Mesendoderm (in vitro differentiated cells): ENCODE results near the gene WNT5B.
A peak's percentile ranks its signal among the peaks of the same experiment; 100 is the strongest.

Source experiments
- DNase-seq: peaks from one replicate; pipeline ENCODE4 v3.0.0; 2013
- H2AK5ac ChIP-seq: 2 replicates; pipeline ENCODE4 v1.6.1; 2013; ENCODE audit warnings: low read length, inconsistent platforms
- H2BK120ac ChIP-seq: 2 replicates; pipeline ENCODE4 v1.6.1; 2013; ENCODE audit warnings: low read depth, mild to moderate bottlenecking, low read length, moderate library complexity, mixed read lengths
- H2BK15ac ChIP-seq: replicated peaks from 2 replicates; pipeline ENCODE4 v1.6.1; 2013; ENCODE audit warnings: low read depth, mild to moderate bottlenecking, moderate library complexity
- H2BK5ac ChIP-seq: 2 replicates; pipeline ENCODE4 v1.6.1; 2013; ENCODE audit warnings: low read length, inconsistent platforms
- H3K18ac ChIP-seq: 2 replicates; pipeline ENCODE4 v1.6.1; 2013; ENCODE audit warnings: mild to moderate bottlenecking, low read length, mixed read lengths
- H3K23ac ChIP-seq: one replicate; pipeline ENCODE4 v1.6.1; 2013; ENCODE audit warnings: low read length
- H3K27ac ChIP-seq: 2 replicates; pipeline ENCODE4 v1.5.1; 2013; ENCODE audit warnings: low read depth, mild to moderate bottlenecking, inconsistent platforms, low read length, moderate library complexity
- H3K27me3 ChIP-seq: 2 replicates; pipeline ENCODE4 v1.6.1; 2013; ENCODE audit warnings: low read length, control low read depth, mild to moderate bottlenecking, inconsistent platforms; ENCODE audit not compliant: insufficient read depth, poor library complexity
- H3K36me3 ChIP-seq: 2 replicates; pipeline ENCODE4 v1.6.1; 2013; ENCODE audit warnings: low read length, inconsistent platforms; ENCODE audit not compliant: control insufficient read depth, insufficient read depth
- H3K4ac ChIP-seq: one replicate; pipeline ENCODE4 v1.6.1; 2013; ENCODE audit warnings: low read depth, mild to moderate bottlenecking, low read length, moderate library complexity
- H3K4me1 ChIP-seq: 2 replicates; pipeline ENCODE4 v1.6.1; 2013; ENCODE audit warnings: low read depth, low read length, inconsistent platforms; ENCODE audit not compliant: control insufficient read depth
- H3K4me2 ChIP-seq: 2 replicates; pipeline ENCODE4 v1.6.1; 2013; ENCODE audit warnings: low read length
- H3K4me3 ChIP-seq: 2 replicates; pipeline ENCODE4 v1.5.1; 2013; ENCODE audit warnings: mild to moderate bottlenecking, low read length
- H3K56ac ChIP-seq: one replicate; pipeline ENCODE4 v1.6.1; 2013; ENCODE audit warnings: low read length
- H3K79me1 ChIP-seq: 2 replicates; pipeline ENCODE4 v1.6.1; 2013; ENCODE audit warnings: low read length, inconsistent platforms
- H3K79me2 ChIP-seq: 2 replicates; pipeline ENCODE4 v1.6.1; 2013; ENCODE audit warnings: mild to moderate bottlenecking, low read length; ENCODE audit not compliant: control insufficient read depth, insufficient read depth
- H3K9ac ChIP-seq: 2 replicates; pipeline ENCODE4 v1.6.1; 2013; ENCODE audit warnings: low read length, inconsistent platforms
- H4K5ac ChIP-seq: one replicate; pipeline ENCODE4 v1.6.1; 2013; ENCODE audit warnings: low read length
- H4K8ac ChIP-seq: one replicate; pipeline ENCODE4 v1.6.1; 2013; ENCODE audit warnings: low read depth, mild to moderate bottlenecking, control low read depth, low read length, moderate library complexity
- whole genome bisulfite sequencing: extraction: QIAGEN DNeasy Blood & Tissue Kit; methylation state at CpG from one replicate; pipeline ENCODE4 v1.1.7; 2013; ENCODE audit warnings: low lambda C conversion rate, missing lambda C conversion rate; ENCODE audit not compliant: insufficient coverage; ENCODE audit errors: extremely low coverage; 5-methylcytosine and 5-hydroxymethylcytosine counted together

Gene WNT5B

GRCh38 chr12:1655225-1655788 is 26.3 kb downstream of the WNT5B start:
- H3K9ac ChIP-seq: no peak overlapping the region
- no peaks in the 10 kb centered on the region for H3K79me2 ChIP-seq
- H4K8ac ChIP-seq: no peak overlapping the region
- H3K4me2 ChIP-seq: no peak overlapping the region
- H3K56ac ChIP-seq: peak overlapping the region; percentile 43
- no peak overlapping the region for H3K18ac ChIP-seq
- no peak overlapping the region for H2BK120ac ChIP-seq
- H3K4me3 ChIP-seq: no peak overlapping the region
- H2AK5ac ChIP-seq: no peak overlapping the region
- no peak for DNase-seq
- no peak overlapping the region for H3K27ac ChIP-seq
- H3K27me3 ChIP-seq: no peaks in the 10 kb centered on the region
- no peak overlapping the region for H4K5ac ChIP-seq
- no peak overlapping the region for H3K4ac ChIP-seq
- H2BK15ac ChIP-seq: no peak overlapping the region
- H2BK5ac ChIP-seq: no peak overlapping the region
- H3K36me3 ChIP-seq: no peaks in the 10 kb centered on the region
- no peaks in the 10 kb centered on the region for H3K4me1 ChIP-seq
- H3K23ac ChIP-seq: no peak overlapping the region
- no CpG with 5 or more reads among the region's 6 CpGs for WGBS
- no peaks in the 10 kb centered on the region for H3K79me1 ChIP-seq

- no peaks in the 10 kb centered on the region for H3K79me2 ChIP-seq
- no peak overlapping the region for H2BK5ac ChIP-seq
- H3K18ac ChIP-seq: no peak overlapping the region
- no peak for DNase-seq
- no peaks in the 10 kb centered on the region for H3K79me1 ChIP-seq
- H3K4ac ChIP-seq: no peak overlapping the region
- H3K56ac ChIP-seq: no peak overlapping the region
- no peak overlapping the region for H3K9ac ChIP-seq
- no peak overlapping the region for H4K5ac ChIP-seq
- no peak overlapping the region for H3K4me3 ChIP-seq
- no peak overlapping the region for H4K8ac ChIP-seq
- H3K27ac ChIP-seq: no peak overlapping the region
- H2AK5ac ChIP-seq: peak overlapping the region; percentile 38
- H2BK120ac ChIP-seq: no peak overlapping the region
- no peak overlapping the region for H2BK15ac ChIP-seq
- H3K4me2 ChIP-seq: no peak overlapping the region
- WGBS: no CpG with 5 or more reads among the region's 12 CpGs
- H3K36me3 ChIP-seq: no peaks in the 10 kb centered on the region
- no peaks in the 10 kb centered on the region for H3K4me1 ChIP-seq
- no peak overlapping the region for H3K23ac ChIP-seq
- no peaks in the 10 kb centered on the region for H3K27me3 ChIP-seq
Measured at GRCh38 chr12:1656902-1657301, 27.9 kb downstream of the WNT5B start.

DNA sequence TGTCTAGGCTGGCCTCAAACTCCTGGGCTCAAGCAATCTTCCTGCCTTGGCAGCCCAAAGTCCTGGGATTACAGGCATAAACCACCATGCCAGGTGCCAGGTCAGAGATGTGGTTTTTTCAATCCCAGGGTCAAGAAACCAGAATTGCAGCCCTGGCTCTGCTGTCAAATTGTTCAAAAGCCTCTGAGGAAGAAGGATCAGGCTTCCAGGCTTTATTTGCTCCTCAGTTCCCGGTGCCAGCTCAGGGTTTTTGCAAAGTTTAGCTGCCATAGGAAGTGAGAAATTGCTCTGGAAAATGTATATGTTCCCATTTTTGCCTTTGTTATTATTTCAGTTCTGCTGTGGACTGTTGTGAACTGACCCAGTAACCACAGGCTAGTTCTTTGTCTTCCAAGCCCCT is 28.7 kb downstream of the WNT5B start:
- H3K79me2 ChIP-seq: no peaks in the 10 kb centered on the region
- DNase-seq: no peak
- no peaks in the 10 kb centered on the region for H3K79me1 ChIP-seq
- no peak overlapping the region for H2BK5ac ChIP-seq
- H3K4me3 ChIP-seq: no peak overlapping the region
- no peak overlapping the region for H2BK15ac ChIP-seq
- H4K5ac ChIP-seq: no peak overlapping the region
- H3K18ac ChIP-seq: no peak overlapping the region
- no peak overlapping the region for H3K4me2 ChIP-seq
- no peak overlapping the region for H3K9ac ChIP-seq
- H2BK120ac ChIP-seq: no peak overlapping the region
- no peak overlapping the region for H3K27ac ChIP-seq
- no peak overlapping the region for H4K8ac ChIP-seq
- no peak overlapping the region for H2AK5ac ChIP-seq
- no peak overlapping the region for H3K23ac ChIP-seq
- H3K56ac ChIP-seq: no peak overlapping the region
- no peaks in the 10 kb centered on the region for H3K36me3 ChIP-seq
- no CpG with 5 or more reads among the region's 1 CpG for WGBS
- H3K27me3 ChIP-seq: no peaks in the 10 kb centered on the region
- no peak overlapping the region for H3K4ac ChIP-seq
- no peaks in the 10 kb centered on the region for H3K4me1 ChIP-seq

DNA sequence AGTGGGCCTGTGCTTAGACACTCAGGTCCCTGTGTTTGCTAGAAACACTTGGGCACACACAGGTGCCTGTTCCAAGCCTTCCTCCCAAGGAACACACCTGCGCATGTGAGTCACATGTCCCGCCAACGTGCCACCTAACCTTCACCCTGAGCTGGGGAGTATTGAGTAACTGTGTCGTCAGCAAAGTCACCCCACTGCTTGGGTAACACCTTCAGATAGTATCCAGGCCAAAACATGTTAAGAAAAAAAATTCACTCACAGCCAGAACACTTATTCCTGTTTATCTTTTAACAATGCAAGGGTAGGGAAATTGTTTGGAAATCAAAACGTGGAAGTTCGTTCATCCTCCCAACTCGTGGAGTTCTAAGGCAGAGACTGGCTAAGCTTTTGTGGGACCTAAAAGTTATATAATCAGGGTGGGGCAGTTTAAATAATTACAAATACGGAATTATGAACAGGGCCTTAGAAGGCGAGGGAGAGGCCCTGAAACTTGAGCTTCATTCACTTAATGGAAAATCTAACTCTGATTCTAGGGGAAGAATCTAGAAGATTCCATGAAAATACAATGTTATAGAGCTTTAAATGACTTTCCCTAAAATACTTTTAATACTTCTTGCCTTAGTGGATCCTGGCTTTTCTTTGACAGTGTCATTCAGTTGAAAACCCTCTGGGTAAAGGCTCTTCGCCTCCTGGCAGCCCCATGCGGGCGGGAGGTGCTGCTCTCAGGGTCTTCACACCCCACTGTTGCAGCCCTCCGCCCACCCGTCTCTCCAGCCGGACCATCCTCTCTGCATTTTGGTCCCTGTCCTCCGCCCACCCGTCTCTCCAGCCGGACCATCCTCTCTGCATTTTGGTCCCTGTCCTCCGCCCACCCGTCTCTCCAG is 31.5 kb downstream of the WNT5B start:
- no peak for DNase-seq
- Histone ChIP-seq H2BK15ac (no peak overlapping the region), H4K8ac (no peak overlapping the region), H4K5ac (no peak overlapping the region), H3K79me2 (no peaks in the 10 kb centered on the region), H3K23ac (no peak overlapping the region), H3K56ac (peak overlapping the region; percentile 17), H2BK120ac (no peak overlapping the region), H3K36me3 (no peaks in the 10 kb centered on the region), H3K27ac (no peak overlapping the region), H3K4me2 (no peak overlapping the region), H3K18ac (no peak overlapping the region), H2BK5ac (no peak overlapping the region), H3K27me3 (no peaks in the 10 kb centered on the region), H3K79me1 (no peaks in the 10 kb centered on the region), H2AK5ac (no peak overlapping the region), H3K4me3 (no peak overlapping the region), H3K4ac (no peak overlapping the region), H3K9ac (no peak overlapping the region), H3K4me1 (no peaks in the 10 kb centered on the region)
- WGBS: no CpG with 5 or more reads among the region's 20 CpGs

DNA sequence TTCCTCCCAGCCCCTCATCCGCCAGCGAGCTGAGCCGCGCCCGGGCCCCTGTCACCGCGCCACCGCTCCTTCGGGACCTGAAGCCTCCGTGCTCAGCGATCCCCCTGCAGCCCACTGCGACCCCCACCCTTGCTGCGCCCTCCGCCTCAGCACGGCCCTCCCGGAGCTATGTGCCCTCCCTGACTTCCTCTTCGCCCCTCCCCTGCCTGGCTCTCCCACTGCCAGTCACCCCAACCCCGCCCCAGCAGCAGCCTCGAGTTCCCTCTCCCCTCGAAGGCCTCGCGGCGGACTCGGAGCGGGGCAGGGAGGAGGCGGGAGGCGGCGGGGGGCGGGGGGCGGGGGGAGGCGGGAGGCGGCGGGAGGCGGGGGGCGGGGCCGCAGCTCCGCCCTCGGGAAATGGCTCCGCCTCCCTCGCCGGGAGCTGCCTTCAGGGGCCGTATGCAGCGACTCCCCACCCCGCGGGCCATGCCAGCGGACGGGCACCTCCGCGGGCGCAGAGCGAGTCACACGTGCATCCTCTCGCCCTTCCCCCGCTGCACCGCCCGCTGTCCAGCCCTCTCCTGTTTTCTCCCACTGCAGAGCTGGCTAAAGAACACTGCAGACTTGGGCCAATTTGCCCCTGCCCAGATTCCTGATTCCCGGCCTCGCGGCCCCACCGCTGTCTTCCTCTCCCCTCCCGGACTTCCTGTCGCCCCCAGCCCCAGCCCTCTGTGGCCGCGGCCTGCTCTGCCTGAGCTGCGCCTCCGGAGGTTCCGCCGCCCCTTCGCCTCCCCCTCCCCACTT is 32.7 kb downstream of the WNT5B start:
- DNase-seq: peak; percentile 72
- peak overlapping the region; percentile 21 for H2BK15ac ChIP-seq
- H3K9ac ChIP-seq: peak overlapping the region; percentile 76
- no peak overlapping the region for H4K8ac ChIP-seq
- WGBS: no CpG with 5 or more reads among the region's 69 CpGs
- H2BK120ac ChIP-seq: no peak overlapping the region
- H3K56ac ChIP-seq: peak overlapping the region; percentile 96
- peak overlapping the region; percentile 67 for H3K27ac ChIP-seq
- no peak overlapping the region for H4K5ac ChIP-seq
- peak overlapping the region; percentile 45 for H3K23ac ChIP-seq
- H3K4me2 ChIP-seq: peak overlapping the region; percentile 92
- no peaks in the 10 kb centered on the region for H3K36me3 ChIP-seq
- peak overlapping the region; percentile 59 for H2BK5ac ChIP-seq
- H3K27me3 ChIP-seq: no peaks in the 10 kb centered on the region
- H3K79me2 ChIP-seq: no peaks in the 10 kb centered on the region
- no peak overlapping the region for H2AK5ac ChIP-seq
- H3K4me3 ChIP-seq: peak overlapping the region; percentile 86
- H3K4ac ChIP-seq: peak overlapping the region; percentile 38
- no peaks in the 10 kb centered on the region for H3K4me1 ChIP-seq
- H3K18ac ChIP-seq: peak overlapping the region; percentile 89
- H3K79me1 ChIP-seq: no peaks in the 10 kb centered on the region
